GM21576 (cell line): ENCODE measurements around the gene BCAP29.

Experiments
- ATAC-seq: cut with Tn5 transposase; IDR thresholded peaks from one replicate; pipeline ENCODE4 v1.9.1; 2021; ENCODE audit warnings: mild to moderate bottlenecking, moderate library complexity; ENCODE audit not compliant: unreplicated experiment

The BCAP29 gene

DNA sequence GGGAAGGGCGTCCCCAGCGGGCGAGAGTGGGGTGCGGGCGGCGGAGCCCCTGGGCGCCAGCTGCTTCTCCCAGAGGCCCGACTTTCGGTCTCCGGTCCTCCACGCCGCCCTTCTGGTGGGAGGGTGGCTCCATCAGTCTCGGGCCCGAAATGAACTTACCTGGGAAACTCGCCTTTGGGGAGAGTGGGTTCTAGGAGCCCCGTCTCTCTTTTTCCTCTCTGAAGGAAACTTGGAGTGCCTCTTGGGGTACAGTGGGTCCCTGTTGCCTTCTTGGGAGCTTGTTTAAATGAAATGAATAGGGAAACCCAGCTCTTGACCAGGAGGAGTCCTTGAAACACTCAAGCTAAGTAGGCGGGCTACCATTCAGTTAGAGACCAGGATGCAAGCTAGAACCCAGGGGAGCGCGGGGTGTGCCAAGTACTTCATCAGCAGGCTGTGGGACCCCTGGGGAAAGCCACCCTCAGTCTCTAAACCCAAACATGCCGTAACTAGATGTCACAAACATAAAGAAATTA, 81.9 kb downstream of the BCAP29 start:
- ATAC-seq = no peak

GRCh38 chr7:107663196-107663595, 83.2 kb downstream of the BCAP29 start:
- no peak for ATAC-seq

DNA sequence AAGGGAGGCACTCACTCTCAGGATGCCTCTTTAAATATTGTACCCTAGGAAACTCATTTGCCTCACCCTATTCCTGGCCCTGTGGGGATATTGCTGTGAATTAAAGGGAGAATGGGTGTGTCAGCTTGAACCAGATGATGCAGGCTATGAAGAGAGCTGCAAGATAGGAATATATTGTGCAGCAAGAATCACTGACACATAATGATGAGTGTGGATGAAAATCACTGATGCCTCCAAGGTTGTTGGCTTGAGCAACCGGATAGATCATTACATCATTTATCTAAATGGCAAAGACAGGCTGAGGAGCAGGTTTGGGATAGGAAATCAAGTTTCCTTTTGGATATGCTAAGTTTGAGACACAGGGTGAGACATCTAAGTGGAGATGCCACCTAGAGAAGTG, 86.7 kb downstream of the BCAP29 start:
- ATAC-seq = no peak

DNA sequence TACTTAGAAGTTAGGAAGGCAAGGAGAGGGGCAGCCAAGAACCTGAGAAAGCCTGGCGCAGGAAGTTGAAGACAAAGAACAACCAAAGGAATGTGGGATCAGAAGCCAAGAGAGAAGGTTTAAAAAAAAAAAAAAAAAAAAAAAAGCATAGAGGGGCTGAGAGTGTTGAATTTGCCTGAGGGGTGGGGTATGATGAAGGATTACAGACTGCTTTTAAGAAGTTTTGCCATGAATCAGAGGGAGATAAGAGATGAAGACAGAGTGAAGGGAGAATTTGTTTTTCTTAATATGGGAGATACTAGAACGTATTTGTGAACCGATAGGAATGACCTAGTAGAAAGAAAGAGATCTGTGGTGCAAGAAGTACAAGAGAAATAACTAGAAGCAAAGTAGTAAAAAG, 87.3 kb downstream of the BCAP29 start:
- ATAC-seq = no peak

GRCh38 chr7:107668296-107668695, 88.2 kb downstream of the BCAP29 start:
- no peak for ATAC-seq
